HG03175 (cell line): ENCODE measurements around the gene VGLL4.

Source experiments
- ATAC-seq: cut with Tn5 transposase; IDR thresholded peaks from one replicate; pipeline ENCODE4 v1.9.1; 2021; ENCODE audit warnings: mild to moderate bottlenecking, moderate library complexity; ENCODE audit not compliant: unreplicated experiment

Gene VGLL4

GRCh38 chr3:11629716-11630115 lies 14.0 kb downstream of the VGLL4 start:
- no peak for ATAC-seq

GRCh38 chr3:11627612-11628011 lies 16.1 kb downstream of the VGLL4 start:
- ATAC-seq = no peak

GRCh38 chr3:11626084-11626463 lies 17.6 kb downstream of the VGLL4 start:
- no peak for ATAC-seq

- ATAC-seq = no peak
Observed at GRCh38 chr3:11625376-11626083, 18.2 kb downstream of the VGLL4 start.

GRCh38 chr3:11624704-11625375 lies 18.9 kb downstream of the VGLL4 start:
- ATAC-seq = no peak

- no peak for ATAC-seq
Observed at GRCh38 chr3:11624161-11624560, 19.6 kb downstream of the VGLL4 start.

GRCh38 chr3:11622586-11623550 lies 20.8 kb downstream of the VGLL4 start:
- no peak for ATAC-seq

- no peak for ATAC-seq
Observed at GRCh38 chr3:11621077-11621476, 22.6 kb downstream of the VGLL4 start.

GRCh38 chr3:11619946-11620652 lies 23.6 kb downstream of the VGLL4 start:
- peak; percentile 64 for ATAC-seq

- no peak for ATAC-seq
Observed at GRCh38 chr3:11619461-11619860, 24.3 kb downstream of the VGLL4 start.

GRCh38 chr3:11618904-11619303 lies 24.8 kb downstream of the VGLL4 start:
- no peak for ATAC-seq

- no peak for ATAC-seq
Observed at GRCh38 chr3:11616551-11616950, 27.2 kb downstream of the VGLL4 start.

GRCh38 chr3:11613851-11614487 lies 29.7 kb downstream of the VGLL4 start:
- no peak for ATAC-seq

- ATAC-seq = no peak
Observed at GRCh38 chr3:11613319-11613718, 30.4 kb downstream of the VGLL4 start.

- ATAC-seq = no peak
Observed at GRCh38 chr3:11612515-11613188, 31.1 kb downstream of the VGLL4 start.

- no peak for ATAC-seq
Observed at GRCh38 chr3:11611341-11611799, 32.3 kb downstream of the VGLL4 start.

GRCh38 chr3:11610700-11611275 lies 32.9 kb downstream of the VGLL4 start:
- ATAC-seq = no peak

- ATAC-seq = no peak
Observed at GRCh38 chr3:11610044-11610671, 33.6 kb downstream of the VGLL4 start.

GRCh38 chr3:11609481-11609880 lies 34.2 kb downstream of the VGLL4 start:
- no peak for ATAC-seq
